22Rv1 (cell line): ENCODE data around the gene AK1.

Experiments
- H3K27ac ChIP-seq: fragments of 450-650 bp; 2 replicates; pipeline ENCODE4 v1.5.1; 2017
- CTCF ChIP-seq: fragments of 450-650 bp; IDR thresholded peaks from 2 replicates; pipeline ENCODE4 v1.5.1; 2017; ENCODE audit warnings: mild to moderate bottlenecking
- ZFX ChIP-seq: fragments of 450-650 bp; IDR thresholded peaks from 2 replicates; pipeline ENCODE4 v1.6.1; 2017; ENCODE audit warnings: antibody characterized with exemption, borderline replicate concordance

The AK1 gene

GRCh38 chr9:127908660-127908926 lies 31.1 kb upstream of the AK1 start:
- no peak overlapping the region for H3K27ac ChIP-seq
- TF ChIP-seq CTCF (no peak), ZFX (no peak)

GRCh38 chr9:127907867-127908659 lies 30.6 kb upstream of the AK1 start:
- H3K27ac ChIP-seq: no peak overlapping the region
- TF ChIP-seq CTCF (no peak), ZFX (no peak)

- TF ChIP-seq CTCF (no peak), ZFX (no peak)
- no peak overlapping the region for H3K27ac ChIP-seq
Measured at GRCh38 chr9:127905788-127906191, 28.3 kb upstream of the AK1 start.

- H3K27ac ChIP-seq: no peak overlapping the region
- no peak for TF ChIP-seq ZFX
- no peak for TF ChIP-seq CTCF
Measured at GRCh38 chr9:127905004-127905728, 27.7 kb upstream of the AK1 start.

GRCh38 chr9:127904561-127905003 lies 27.1 kb upstream of the AK1 start:
- H3K27ac ChIP-seq: no peak overlapping the region
- no peak for TF ChIP-seq ZFX
- no peak for TF ChIP-seq CTCF

GRCh38 chr9:127903557-127904475 lies 26.3 kb upstream of the AK1 start:
- TF ChIP-seq ZFX (no peak), CTCF (no peak)
- peak overlapping the region; percentile 33; the same call in 1 of the 2 replicates for H3K27ac ChIP-seq
